Uterus (tissue), 4 donors: ENCODE results near the gene PRR5L. TPM values are rescaled to one million over a fixed set of nuclear protein-coding genes. Genes with fewer than 3 reads are reported as not detected.

ENCODE experiments used
- DNase-seq, 2 donors: peaks; one replicate each; pipeline ENCODE4 v3.0.0-alpha.2; 2019 to 2020
- H3K27ac ChIP-seq, 2 donors: fragments of 200-600 bp; sonication (generic); 1 replicate in 1 of 2; 2 replicates in 1 of 2; pipeline ENCODE4 v1.5.1; 2016 to 2018
- H3K27me3 ChIP-seq, 2 donors: fragments of 200-600 bp; sonication (generic); one replicate each; pipeline ENCODE4 v1.5.1; 2018 to 2019; ENCODE audit warnings: control low read depth in 1 of 2
- H3K36me3 ChIP-seq, 2 donors: fragments of 200-600 bp; sonication (generic); one replicate each; pipeline ENCODE4 v1.5.1; 2019; ENCODE audit warnings: control low read depth in 1 of 2
- H3K4me1 ChIP-seq, 2 donors: fragments of 200-600 bp; sonication (generic); one replicate each; pipeline ENCODE4 v1.5.1; 2018 to 2019; ENCODE audit warnings: control low read depth in 1 of 2
- H3K4me3 ChIP-seq, 2 donors: fragments of 200-600 bp; sonication (generic); 1 replicate in 1 of 2; 2 replicates in 1 of 2; pipeline ENCODE4 v1.5.1; 2018 to 2019; ENCODE audit warnings: mild to moderate bottlenecking in 1 of 2
- H3K9me3 ChIP-seq, 2 donors: fragments of 200-600 bp; sonication (generic); one replicate each; pipeline ENCODE4 v1.5.1; 2019; ENCODE audit warnings: control low read depth in 1 of 2
- CTCF ChIP-seq, 4 experiments: fragments of 200-600 bp in 2 of 4; fragments of 450-650 bp in 2 of 4; sonication (generic) in 2 of 4; IDR thresholded peaks; one replicate each; pipeline ENCODE4 v1.5.1; 2016 to 2019; ENCODE audit warnings: antibody characterized with exemption in 4 of 4, mild to moderate bottlenecking in 2 of 4, moderate library complexity in 1 of 4
- POLR2A ChIP-seq, 2 donors: fragments of 450-650 bp; IDR thresholded peaks; one replicate each; pipeline ENCODE4 v1.6.1; 2016; ENCODE audit warnings: antibody characterized with exemption in 2 of 2, mild to moderate bottlenecking in 1 of 2, moderate library complexity in 1 of 2
- intact Hi-C: fragments of 100-400 bp; cut with DNase I; formaldehyde crosslinking; loops from one replicate; pipeline ENCODE4 v1.15.1; 2023; ENCODE audit warnings: low total_unique reads
- total RNA-seq, 4 donors: library from RNA; depleted of rRNA in 3 of 4; stranded (reverse); fragments of >200 nt in 3 of 4; gene quantifications; one replicate each; pipeline versions ENCODE4 v1.1.0 to v1.2.4, GENCODE V29; 2014 to 2023
- donor health status: DM: yes; HTN: yes; CAD: no.

The PRR5L gene
- total RNA-seq, 4 donors from 2014 or later = 7.7 to 62.1 (median 27.8) TPM

- H3K9me3 ChIP-seq = peaks cover 0 to 3% of the 10 kb centered on the region in 2 donors
- TF ChIP-seq CTCF (IDR thresholded peaks at IDR 0.05) (no peak), POLR2A (IDR thresholded peaks at IDR 0.05) (no peak)
- H3K27me3 ChIP-seq = no peaks in the 10 kb centered on the region
- intact Hi-C loops = no loop called here
- no peaks in the 10 kb centered on the region for H3K4me1 ChIP-seq
- H3K27ac ChIP-seq = no peak overlapping the region
- DNase-seq = no peak
- H3K36me3 ChIP-seq = no peaks in the 10 kb centered on the region
- no peak overlapping the region for H3K4me3 ChIP-seq
These were observed 27.6 kb upstream of the PRR5L start for GRCh38 chr11:36268337-36268985.

- Histone ChIP-seq H3K27ac (no peak overlapping the region), H3K4me1 (no peaks in the 10 kb centered on the region), H3K4me3 (no peak overlapping the region), H3K9me3 (peaks cover 0 to 3% of the 10 kb centered on the region in 2 donors), H3K27me3 (no peaks in the 10 kb centered on the region), H3K36me3 (no peaks in the 10 kb centered on the region)
- intact Hi-C loops = no loop called here
- TF ChIP-seq POLR2A (IDR thresholded peaks at IDR 0.05) (no peak), CTCF (IDR thresholded peaks at IDR 0.05) (no peak)
- no peak for DNase-seq
These were observed 25.4 kb upstream of the PRR5L start for GRCh38 chr11:36270701-36271100.

GRCh38 chr11:36271794-36272407 lies 24.2 kb upstream of the PRR5L start:
- intact Hi-C loops = no loop called here
- TF ChIP-seq POLR2A (IDR thresholded peaks at IDR 0.05) (no peak), CTCF (IDR thresholded peaks at IDR 0.05) (no peak)
- no peak for DNase-seq
- Histone ChIP-seq H3K27ac (no peak overlapping the region), H3K4me1 (no peaks in the 10 kb centered on the region), H3K4me3 (no peak overlapping the region), H3K36me3 (no peaks in the 10 kb centered on the region), H3K27me3 (no peaks in the 10 kb centered on the region), H3K9me3 (peaks cover 0 to 3% of the 10 kb centered on the region in 2 donors)

GRCh38 chr11:36273110-36273509 lies 23.0 kb upstream of the PRR5L start:
- intact Hi-C loops = no loop called here
- no peak overlapping the region for H3K27ac ChIP-seq
- no peak for TF ChIP-seq CTCF (IDR thresholded peaks at IDR 0.05)
- TF ChIP-seq POLR2A (IDR thresholded peaks at IDR 0.05) = no peak
- H3K9me3 ChIP-seq = peaks cover 0 to 3% of the 10 kb centered on the region in 2 donors
- no peak for DNase-seq
- no peaks in the 10 kb centered on the region for H3K27me3 ChIP-seq
- H3K4me1 ChIP-seq = no peaks in the 10 kb centered on the region
- H3K4me3 ChIP-seq = no peak overlapping the region
- H3K36me3 ChIP-seq = no peaks in the 10 kb centered on the region

GRCh38 chr11:36274414-36274813 lies 21.7 kb upstream of the PRR5L start:
- no peaks in the 10 kb centered on the region for H3K27me3 ChIP-seq
- TF ChIP-seq CTCF (IDR thresholded peaks at IDR 0.05) = no peak
- TF ChIP-seq POLR2A (IDR thresholded peaks at IDR 0.05) = no peak
- no peak for DNase-seq
- no peaks in the 10 kb centered on the region for H3K4me1 ChIP-seq
- no peak overlapping the region for H3K4me3 ChIP-seq
- H3K27ac ChIP-seq = no peak overlapping the region
- H3K36me3 ChIP-seq = no peaks in the 10 kb centered on the region
- intact Hi-C loops = no loop called here
- H3K9me3 ChIP-seq = peaks cover 0 to 3% of the 10 kb centered on the region in 2 donors
